HG02840 (cell line): Measurements from ENCODE around the gene IGFL3.
"Not testable (repeated sequence)": the region's sequence is repeated elsewhere in the genome, so short reads cannot be mapped to it uniquely, and the experiment has no call there.

Experiments used
- ATAC-seq: cut with Tn5 transposase; IDR thresholded peaks from one replicate; pipeline ENCODE4 v1.9.1; 2021; ENCODE audit warnings: mild to moderate bottlenecking, moderate library complexity, moderate number of reproducible peaks; ENCODE audit not compliant: unreplicated experiment, low FRiP score

The IGFL3 gene

GRCh38 chr19:46126086-46126580 is 1.6 kb upstream of the IGFL3 start:
- ATAC-seq, result no peak

GRCh38 chr19:46125447-46125846 is 959 bp upstream of the IGFL3 start:
- no peak for ATAC-seq

- no peak for ATAC-seq
These were observed 6.4 kb downstream of the IGFL3 start for GRCh38 chr19:46118136-46118535.

GRCh38 chr19:46116121-46116520 is 8.4 kb downstream of the IGFL3 start:
- no peak for ATAC-seq

GRCh38 chr19:46115396-46116106 is 8.9 kb downstream of the IGFL3 start:
- no peak for ATAC-seq

GRCh38 chr19:46113726-46114125 is 10.8 kb downstream of the IGFL3 start:
- ATAC-seq, result no peak

GRCh38 chr19:46112527-46112926 is 12.0 kb downstream of the IGFL3 start:
- ATAC-seq, result no peak

- no peak for ATAC-seq
These were observed 13.1 kb downstream of the IGFL3 start for GRCh38 chr19:46111376-46111775.

GRCh38 chr19:46109876-46110275 is 14.6 kb downstream of the IGFL3 start:
- no peak for ATAC-seq

GRCh38 chr19:46107371-46107770 is 17.1 kb downstream of the IGFL3 start:
- no peak for ATAC-seq

GRCh38 chr19:46102333-46102732 is 22.2 kb downstream of the IGFL3 start:
- ATAC-seq, result not testable (repeated sequence)

GRCh38 chr19:46101293-46101692 is 23.2 kb downstream of the IGFL3 start:
- no peak for ATAC-seq

GRCh38 chr19:46100344-46100743 is 24.1 kb downstream of the IGFL3 start:
- no peak for ATAC-seq

GRCh38 chr19:46090444-46090843 is 34.0 kb downstream of the IGFL3 start:
- no peak for ATAC-seq

- no peak for ATAC-seq
These were observed 35.1 kb downstream of the IGFL3 start for GRCh38 chr19:46089432-46089831.

- no peak for ATAC-seq
These were observed 36.4 kb downstream of the IGFL3 start for GRCh38 chr19:46088101-46088500.

GRCh38 chr19:46085888-46086287 is 38.6 kb downstream of the IGFL3 start:
- ATAC-seq, result no peak

GRCh38 chr19:46082728-46083050 is 41.8 kb downstream of the IGFL3 start:
- no peak for ATAC-seq

GRCh38 chr19:46081928-46082727 is 42.4 kb downstream of the IGFL3 start:
- ATAC-seq, result no peak

- ATAC-seq, result no peak
These were observed 43.9 kb downstream of the IGFL3 start for GRCh38 chr19:46080561-46080960.

- no peak for ATAC-seq
These were observed 44.9 kb downstream of the IGFL3 start for GRCh38 chr19:46079576-46079975.
